K562 (cell line): ENCODE data around the gene GAMT. TPM values are rescaled to one million over a fixed set of nuclear protein-coding genes. Genes with fewer than 3 reads are reported as not detected.
A peak's percentile ranks its signal among the peaks of the same experiment; 100 is the strongest.

ENCODE experiments used
- CHD4 ChIP-seq: fragments of 200-600 bp; sonication (generic); IDR thresholded peaks from 3 replicates; pipeline ENCODE4 v1.6.1; 2012; ENCODE audit warnings: low read depth, mild to moderate bottlenecking, mixed read lengths, low read length, inconsistent platforms; ENCODE audit not compliant: insufficient read depth, insufficient replicate concordance, poor library complexity, severe bottlenecking
- EGR1 ChIP-seq: fragments of 450-650 bp; conservative IDR thresholded peaks from 2 replicates; pipeline ENCODE4 v1.6.1; 2017; ENCODE audit warnings: mild to moderate bottlenecking
- ETV6 ChIP-seq, 3 experiments: fragments of 150-350 bp in 1 of 3; sonication (generic) in 1 of 3; formaldehyde crosslinking in 1 of 3; IDR thresholded peaks; 2 replicates each; pipeline versions ENCODE4 v1.6.1 to v1.8.0; 2014 to 2022; ENCODE audit warnings: borderline replicate concordance in 2 of 3, low read depth in 2 of 3, antibody characterized with exemption in 1 of 3, low read length in 1 of 3, mild to moderate bottlenecking in 1 of 3, missing genetic modification reagents in 1 of 3
- HDAC1 ChIP-seq, 2 experiments: fragments of 450-650 bp; IDR thresholded peaks; 2 replicates each; pipeline ENCODE4 v1.6.1; 2016 to 2017; ENCODE audit warnings: inconsistent platforms in 1 of 2, mild to moderate bottlenecking in 1 of 2, moderate library complexity in 1 of 2
- NR1H2 ChIP-seq: sonication (generic); formaldehyde crosslinking; IDR thresholded peaks from 2 replicates; pipeline ENCODE4 v1.4.0; 2020; ENCODE audit warnings: mild to moderate bottlenecking, missing genetic modification reagents
- PCBP1 ChIP-seq: fragments of 200-400 bp; formaldehyde crosslinking; IDR thresholded peaks from 2 replicates; pipeline ENCODE4 v1.6.1; 2018; ENCODE audit warnings: mild to moderate bottlenecking, low read depth, low read length; ENCODE audit not compliant: poor library complexity, severe bottlenecking
- SIRT6 ChIP-seq: IDR thresholded peaks from one replicate; pipeline ENCODE4 v1.6.1; 2012; ENCODE audit warnings: low read depth, mild to moderate bottlenecking, control low read depth, inconsistent platforms, low read length, moderate library complexity
- ZFP36 ChIP-seq: fragments of 150-350 bp; IDR thresholded peaks from 2 replicates; pipeline ENCODE4 v1.6.1; 2018; ENCODE audit warnings: low read length, low read depth; ENCODE audit not compliant: partially characterized antibody
- ZNF444 ChIP-seq: fragments of 250-450 bp; sonication (Bioruptor Pico); IDR thresholded peaks from 2 replicates; pipeline ENCODE4 v1.4.0; 2020; ENCODE audit warnings: mild to moderate bottlenecking, moderate library complexity
- ZNF695 ChIP-seq: fragments of 450-650 bp; formaldehyde crosslinking; IDR thresholded peaks from 2 replicates; pipeline ENCODE4 v1.4.0; 2020; ENCODE audit warnings: mild to moderate bottlenecking, moderate library complexity
- polyA plus RNA-seq, 8 experiments: library from polyadenylated mRNA; depleted of rRNA in 4 of 8; stranded (reverse) in 5 of 8; unstranded in 3 of 8; fragments of >200 nt; fragmentation: Nextera tagmentation in 2 of 8; fragmentation: Illumina TruSeq in 1 of 8; extraction: Ambion mirVana in 2 of 8; extraction: Trizol in 1 of 8; gene quantifications; 2 replicates each; pipeline versions ENCODE4 v1.2.1 to v1.2.3, GENCODE V29; 2011 to 2014; ENCODE audit warnings: inconsistent platforms in 1 of 8, missing spikeins in 1 of 8
- total RNA-seq, 7 experiments: library from RNA; depleted of rRNA in 6 of 7; stranded (reverse); fragments of >200 nt in 6 of 7; fragmentation: Illumina TruSeq in 2 of 7; extraction: Trizol in 2 of 7; gene quantifications; 2 replicates each; pipeline versions ENCODE4 v1.2.1 to v1.2.3, GENCODE V29; 2011 to 2021; ENCODE audit warnings: low replicate concordance in 1 of 7
- TF ChIP-seq, protein P1 (sequence below), 2 experiments: fragments of 150-350 bp in 1 of 2; IDR thresholded peaks; 2 replicates each; pipeline ENCODE4 v1.6.1; 2012 to 2016; ENCODE audit warnings: low read depth in 2 of 2, low read length in 2 of 2, mild to moderate bottlenecking in 1 of 2, moderate library complexity in 1 of 2
- TF ChIP-seq, protein P2 (sequence below), 2 experiments: fragments of 450-650 bp; conservative IDR thresholded peaks; 2 replicates each; pipeline ENCODE4 v1.6.1; 2017; ENCODE audit warnings: mild to moderate bottlenecking in 2 of 2, moderate library complexity in 2 of 2
- TF ChIP-seq, protein P3 (sequence below): fragments of 200-800 bp; sonication (Bioruptor generic); IDR thresholded peaks from 2 replicates; pipeline ENCODE4 v1.6.1; 2017; ENCODE audit warnings: missing genetic modification characterization, missing compliant biosample characterization
- TF ChIP-seq, protein P4 (sequence below): fragments of 250-450 bp; sonication (Bioruptor Pico); IDR thresholded peaks from 2 replicates; pipeline ENCODE4 v1.4.0; 2020; ENCODE audit warnings: mild to moderate bottlenecking, moderate library complexity

Gene GAMT
- total and polyA plus RNA-seq, 9 of the 15 experiments (the other 6 are each of a cell fraction or from before 2014, with no cell fraction given) = 1.3 to 35.3 (median 27.2) TPM

GRCh38 chr19:1400281-1401137 lies 833 bp downstream of the GAMT start (continued):
- TF ChIP-seq, protein P1, sequence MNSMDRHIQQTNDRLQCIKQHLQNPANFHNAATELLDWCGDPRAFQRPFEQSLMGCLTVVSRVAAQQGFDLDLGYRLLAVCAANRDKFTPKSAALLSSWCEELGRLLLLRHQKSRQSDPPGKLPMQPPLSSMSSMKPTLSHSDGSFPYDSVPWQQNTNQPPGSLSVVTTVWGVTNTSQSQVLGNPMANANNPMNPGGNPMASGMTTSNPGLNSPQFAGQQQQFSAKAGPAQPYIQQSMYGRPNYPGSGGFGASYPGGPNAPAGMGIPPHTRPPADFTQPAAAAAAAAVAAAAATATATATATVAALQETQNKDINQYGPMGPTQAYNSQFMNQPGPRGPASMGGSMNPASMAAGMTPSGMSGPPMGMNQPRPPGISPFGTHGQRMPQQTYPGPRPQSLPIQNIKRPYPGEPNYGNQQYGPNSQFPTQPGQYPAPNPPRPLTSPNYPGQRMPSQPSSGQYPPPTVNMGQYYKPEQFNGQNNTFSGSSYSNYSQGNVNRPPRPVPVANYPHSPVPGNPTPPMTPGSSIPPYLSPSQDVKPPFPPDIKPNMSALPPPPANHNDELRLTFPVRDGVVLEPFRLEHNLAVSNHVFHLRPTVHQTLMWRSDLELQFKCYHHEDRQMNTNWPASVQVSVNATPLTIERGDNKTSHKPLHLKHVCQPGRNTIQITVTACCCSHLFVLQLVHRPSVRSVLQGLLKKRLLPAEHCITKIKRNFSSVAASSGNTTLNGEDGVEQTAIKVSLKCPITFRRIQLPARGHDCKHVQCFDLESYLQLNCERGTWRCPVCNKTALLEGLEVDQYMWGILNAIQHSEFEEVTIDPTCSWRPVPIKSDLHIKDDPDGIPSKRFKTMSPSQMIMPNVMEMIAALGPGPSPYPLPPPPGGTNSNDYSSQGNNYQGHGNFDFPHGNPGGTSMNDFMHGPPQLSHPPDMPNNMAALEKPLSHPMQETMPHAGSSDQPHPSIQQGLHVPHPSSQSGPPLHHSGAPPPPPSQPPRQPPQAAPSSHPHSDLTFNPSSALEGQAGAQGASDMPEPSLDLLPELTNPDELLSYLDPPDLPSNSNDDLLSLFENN (IDR thresholded peaks at IDR 0.05; ENCODE audit: low read depth in 2 of 2, low read length in 2 of 2) = no peak
- TF ChIP-seq, protein P2, sequence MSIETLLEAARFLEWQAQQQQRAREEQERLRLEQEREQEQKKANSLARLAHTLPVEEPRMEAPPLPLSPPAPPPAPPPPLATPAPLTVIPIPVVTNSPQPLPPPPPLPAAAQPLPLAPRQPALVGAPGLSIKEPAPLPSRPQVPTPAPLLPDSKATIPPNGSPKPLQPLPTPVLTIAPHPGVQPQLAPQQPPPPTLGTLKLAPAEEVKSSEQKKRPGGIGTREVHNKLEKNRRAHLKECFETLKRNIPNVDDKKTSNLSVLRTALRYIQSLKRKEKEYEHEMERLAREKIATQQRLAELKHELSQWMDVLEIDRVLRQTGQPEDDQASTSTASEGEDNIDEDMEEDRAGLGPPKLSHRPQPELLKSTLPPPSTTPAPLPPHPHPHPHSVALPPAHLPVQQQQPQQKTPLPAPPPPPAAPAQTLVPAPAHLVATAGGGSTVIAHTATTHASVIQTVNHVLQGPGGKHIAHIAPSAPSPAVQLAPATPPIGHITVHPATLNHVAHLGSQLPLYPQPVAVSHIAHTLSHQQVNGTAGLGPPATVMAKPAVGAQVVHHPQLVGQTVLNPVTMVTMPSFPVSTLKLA (conservative IDR thresholded peaks at IDR 0.05) = 0 out of 4 replicates have a peak, but pooled peaks of 1 of the 2 experiments have one; percentile 14
- TF ChIP-seq ZNF695 (CRISPR knock-in tag) = no peak
- TF ChIP-seq, protein P3, sequence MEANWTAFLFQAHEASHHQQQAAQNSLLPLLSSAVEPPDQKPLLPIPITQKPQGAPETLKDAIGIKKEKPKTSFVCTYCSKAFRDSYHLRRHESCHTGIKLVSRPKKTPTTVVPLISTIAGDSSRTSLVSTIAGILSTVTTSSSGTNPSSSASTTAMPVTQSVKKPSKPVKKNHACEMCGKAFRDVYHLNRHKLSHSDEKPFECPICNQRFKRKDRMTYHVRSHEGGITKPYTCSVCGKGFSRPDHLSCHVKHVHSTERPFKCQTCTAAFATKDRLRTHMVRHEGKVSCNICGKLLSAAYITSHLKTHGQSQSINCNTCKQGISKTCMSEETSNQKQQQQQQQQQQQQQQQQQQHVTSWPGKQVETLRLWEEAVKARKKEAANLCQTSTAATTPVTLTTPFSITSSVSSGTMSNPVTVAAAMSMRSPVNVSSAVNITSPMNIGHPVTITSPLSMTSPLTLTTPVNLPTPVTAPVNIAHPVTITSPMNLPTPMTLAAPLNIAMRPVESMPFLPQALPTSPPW (CRISPR knock-in tag) = peak; percentile 13; the same call in 1 of the 2 replicates
- TF ChIP-seq ETV6 (IDR thresholded peaks at IDR 0.05; ENCODE audit: borderline replicate concordance in 1 of 2, low read depth in 2 of 2, low read length in 1 of 2) = no peak
- no peak for TF ChIP-seq ETV6 (CRISPR knock-in tag; IDR thresholded peaks at IDR 0.05; ENCODE audit: borderline replicate concordance)
- 0 out of 2 replicates have a peak, but pooled peaks have one; percentile 54 for TF ChIP-seq NR1H2 (CRISPR knock-in tag)
- TF ChIP-seq EGR1 = peak; percentile 59
- TF ChIP-seq CHD4 = peak; percentile 60
- TF ChIP-seq, protein P4, sequence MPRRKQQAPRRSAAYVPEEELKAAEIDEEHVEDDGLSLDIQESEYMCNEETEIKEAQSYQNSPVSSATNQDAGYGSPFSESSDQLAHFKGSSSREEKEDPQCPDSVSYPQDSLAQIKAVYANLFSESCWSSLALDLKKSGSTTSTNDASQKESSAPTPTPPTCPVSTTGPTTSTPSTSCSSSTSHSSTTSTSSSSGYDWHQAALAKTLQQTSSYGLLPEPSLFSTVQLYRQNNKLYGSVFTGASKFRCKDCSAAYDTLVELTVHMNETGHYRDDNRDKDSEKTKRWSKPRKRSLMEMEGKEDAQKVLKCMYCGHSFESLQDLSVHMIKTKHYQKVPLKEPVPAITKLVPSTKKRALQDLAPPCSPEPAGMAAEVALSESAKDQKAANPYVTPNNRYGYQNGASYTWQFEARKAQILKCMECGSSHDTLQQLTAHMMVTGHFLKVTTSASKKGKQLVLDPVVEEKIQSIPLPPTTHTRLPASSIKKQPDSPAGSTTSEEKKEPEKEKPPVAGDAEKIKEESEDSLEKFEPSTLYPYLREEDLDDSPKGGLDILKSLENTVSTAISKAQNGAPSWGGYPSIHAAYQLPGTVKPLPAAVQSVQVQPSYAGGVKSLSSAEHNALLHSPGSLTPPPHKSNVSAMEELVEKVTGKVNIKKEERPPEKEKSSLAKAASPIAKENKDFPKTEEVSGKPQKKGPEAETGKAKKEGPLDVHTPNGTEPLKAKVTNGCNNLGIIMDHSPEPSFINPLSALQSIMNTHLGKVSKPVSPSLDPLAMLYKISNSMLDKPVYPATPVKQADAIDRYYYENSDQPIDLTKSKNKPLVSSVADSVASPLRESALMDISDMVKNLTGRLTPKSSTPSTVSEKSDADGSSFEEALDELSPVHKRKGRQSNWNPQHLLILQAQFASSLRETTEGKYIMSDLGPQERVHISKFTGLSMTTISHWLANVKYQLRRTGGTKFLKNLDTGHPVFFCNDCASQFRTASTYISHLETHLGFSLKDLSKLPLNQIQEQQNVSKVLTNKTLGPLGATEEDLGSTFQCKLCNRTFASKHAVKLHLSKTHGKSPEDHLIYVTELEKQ (CRISPR knock-in tag) = no peak
- TF ChIP-seq ZFP36 = peak; percentile 46
- TF ChIP-seq ZNF444 = peak; percentile 68; the same call in 1 of the 2 replicates
- TF ChIP-seq SIRT6 = no peak
- TF ChIP-seq PCBP1 = peak; percentile 15
- peak; percentile 74 to 82 for TF ChIP-seq HDAC1 (IDR thresholded peaks at IDR 0.05)
